Stimulated activated CD8-positive, alpha-beta memory T cell treated with anti-CD3 and anti-CD28 coated beads, Interleukin-2, amount 100 ng/mL, for 1 hour (primary cell): Measurements from ENCODE around the gene CLN6.

Experiments
- DNase-seq, 2 donors: peaks; one replicate each; pipeline ENCODE4 v3.0.0-alpha.2; 2020; ENCODE audit warnings: low read depth in 2 of 2

Gene CLN6

DNA sequence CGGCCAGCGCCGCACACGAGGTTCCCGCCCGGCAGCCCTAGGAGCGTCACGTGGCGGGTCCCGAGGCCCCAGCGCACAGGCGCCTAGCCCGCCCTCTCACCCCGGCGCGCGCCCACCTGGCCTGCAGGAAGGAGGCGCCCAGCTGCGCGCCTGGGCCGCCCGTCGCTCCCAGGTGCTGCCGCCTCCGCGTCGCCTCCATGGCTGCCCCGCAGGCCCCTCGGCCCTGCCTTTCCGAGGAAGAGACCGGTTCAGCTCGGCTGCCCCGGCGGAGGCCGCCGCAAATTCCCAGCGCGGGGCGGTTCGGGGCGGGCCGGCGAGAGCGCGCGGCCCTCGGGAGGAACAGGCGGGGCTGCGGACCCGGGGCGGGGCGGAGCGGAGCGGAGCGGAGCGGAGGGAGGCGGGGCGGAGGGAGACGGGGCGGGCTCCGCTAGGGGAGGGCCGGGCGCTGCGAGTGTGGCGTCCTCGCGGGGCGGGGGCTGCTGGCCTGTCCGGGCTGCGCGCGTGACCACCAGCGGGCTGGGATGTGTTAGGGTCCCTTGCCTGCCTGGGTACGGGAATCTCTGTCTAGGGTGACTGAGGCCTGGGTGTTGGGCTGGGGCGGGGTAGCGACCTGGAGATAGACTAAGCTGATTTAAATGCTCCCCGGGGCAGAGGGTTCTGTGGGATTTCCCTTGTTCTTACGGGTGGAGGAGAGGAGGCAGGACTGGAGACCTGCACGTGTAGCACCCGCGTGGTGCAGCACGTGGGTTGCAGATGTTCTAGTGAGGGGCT lies at the start of gene CLN6:
CLN6 (minus strand) TSS at position 343 of the 771 bp plus-strand sequence; CDS start at position 199, 144 bp downstream.
- DNase-seq: peak; percentile 64 to 66

- no peak for DNase-seq
These were observed 49.3 kb upstream of the CLN6 start for GRCh38 chr15:68278595-68279405.

- no peak for DNase-seq
These were observed 48.7 kb upstream of the CLN6 start for GRCh38 chr15:68278345-68278594.

GRCh38 chr15:68277603-68278344 lies 48.2 kb upstream of the CLN6 start, which contains the start of gene FEM1B:
Gene FEM1B (plus strand): TSS chr15:68277745. CDS start chr15:68278418, 673 bp downstream.
- peak; percentile 72 to 79 for DNase-seq

- DNase-seq: no peak
These were observed 47.6 kb upstream of the CLN6 start for GRCh38 chr15:68277131-68277602.

DNA sequence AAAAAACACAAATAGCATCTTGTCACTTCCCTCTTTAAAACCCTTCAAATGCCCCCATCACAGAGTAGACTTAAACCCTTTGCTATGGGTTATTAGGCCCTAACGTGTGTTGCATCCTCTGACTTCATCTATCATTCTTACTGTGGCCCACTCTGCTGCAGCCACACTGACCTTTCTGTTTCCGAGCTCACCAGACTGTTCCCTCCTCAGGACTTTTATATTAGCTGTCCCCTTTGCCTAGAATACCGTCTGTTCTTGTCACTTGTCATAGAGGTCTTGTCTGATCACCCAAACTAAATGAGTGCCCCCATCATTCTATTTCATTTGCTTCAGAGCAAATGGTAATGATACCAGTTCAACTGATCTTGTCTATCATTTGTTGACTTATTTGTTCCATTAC lies 47.1 kb upstream of the CLN6 start:
- DNase-seq: no peak

GRCh38 chr15:68275165-68275746 lies 45.7 kb upstream of the CLN6 start:
- no peak for DNase-seq

GRCh38 chr15:68274201-68274848 lies 44.8 kb upstream of the CLN6 start:
- no peak for DNase-seq

GRCh38 chr15:68272721-68273271 lies 43.3 kb upstream of the CLN6 start:
- DNase-seq: no peak

GRCh38 chr15:68271854-68272471 lies 42.4 kb upstream of the CLN6 start:
- DNase-seq: no peak

DNA sequence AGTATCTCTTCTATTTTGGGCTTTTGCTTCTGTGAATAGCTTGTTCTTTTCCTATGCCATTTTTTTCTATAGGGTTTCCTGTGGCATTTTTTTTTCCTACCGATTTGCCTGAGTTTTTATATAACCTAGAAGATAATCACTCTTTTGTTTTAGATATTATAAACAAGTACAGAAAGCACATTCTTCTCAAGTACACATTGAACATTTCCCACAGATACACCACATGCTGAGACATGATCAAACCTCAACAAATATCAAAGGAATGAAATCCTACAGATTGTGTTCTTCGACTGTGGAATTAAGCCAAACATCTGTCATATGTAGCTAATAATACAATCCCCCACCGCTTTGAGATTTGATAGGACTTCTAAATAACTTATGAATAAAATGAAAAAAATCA lies 38.9 kb upstream of the CLN6 start:
- DNase-seq: no peak

GRCh38 chr15:68265674-68266073 lies 36.1 kb upstream of the CLN6 start:
- DNase-seq: no peak

- DNase-seq: no peak
These were observed 35.6 kb upstream of the CLN6 start for GRCh38 chr15:68265081-68265480.

DNA sequence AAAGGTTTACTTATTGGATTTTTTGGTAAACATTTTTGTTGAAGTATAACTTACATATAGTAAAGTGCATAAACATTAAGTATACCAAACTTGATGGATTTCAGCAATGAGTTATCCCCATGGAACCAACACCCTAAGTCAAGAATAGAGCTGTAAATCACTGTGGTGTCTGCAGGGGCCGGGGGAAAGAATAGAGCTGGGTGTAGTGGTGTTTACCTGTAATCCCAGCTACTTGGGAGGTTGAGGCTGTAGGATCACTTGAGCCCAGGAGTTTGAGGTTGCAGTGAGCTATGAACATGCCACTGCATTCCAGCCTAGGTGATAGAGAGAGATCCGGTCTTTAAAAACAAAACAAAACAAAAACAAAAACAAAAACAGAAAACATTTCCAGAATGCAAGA lies 34.8 kb upstream of the CLN6 start:
- no peak for DNase-seq

- DNase-seq: no peak
These were observed 33.2 kb upstream of the CLN6 start for GRCh38 chr15:68262514-68263356.

DNA sequence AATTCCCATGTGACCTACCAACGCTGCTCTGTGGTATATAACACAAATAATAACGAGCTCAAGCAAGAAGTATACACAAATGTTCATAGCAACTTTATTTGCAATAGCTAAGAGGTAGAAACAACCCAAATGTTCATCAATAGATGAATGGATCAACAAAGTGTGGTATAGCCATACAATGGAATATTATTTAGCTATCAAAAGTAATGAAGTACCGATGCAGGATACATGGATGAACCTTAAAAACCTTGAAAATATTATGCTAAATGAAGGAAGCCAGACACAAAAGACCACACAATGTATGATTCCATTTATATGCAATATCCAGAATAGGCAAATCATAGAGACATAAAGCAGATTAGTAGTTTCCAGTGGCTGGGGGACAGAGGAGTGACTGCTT lies 32.5 kb upstream of the CLN6 start:
- DNase-seq: no peak

GRCh38 chr15:68261241-68261640 lies 31.7 kb upstream of the CLN6 start:
- DNase-seq: no peak

DNA sequence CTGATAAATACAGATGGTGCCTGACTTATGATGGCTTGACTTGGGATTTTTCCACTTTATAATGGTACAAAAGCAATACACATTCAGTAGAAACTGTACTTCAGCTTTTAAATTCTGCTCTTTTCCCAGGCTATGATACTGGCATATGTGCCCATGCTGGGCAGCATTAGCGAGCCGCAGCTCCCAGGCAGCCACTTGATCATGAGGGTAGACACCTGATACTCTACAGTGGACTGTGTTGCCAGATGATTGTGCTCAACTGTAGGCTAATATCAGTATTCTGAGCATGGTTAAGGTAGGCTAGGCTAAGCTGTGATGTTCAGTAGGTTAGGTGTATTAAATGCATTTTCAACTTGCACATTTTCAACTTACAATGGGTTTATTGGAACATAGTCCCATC lies 30.4 kb upstream of the CLN6 start:
- DNase-seq: no peak

- DNase-seq: no peak
These were observed 29.2 kb upstream of the CLN6 start for GRCh38 chr15:68258692-68259091.
